OCI-LY7 (cell line): ENCODE measurements around the gene NEIL3. TPM values are rescaled to one million over a fixed set of nuclear protein-coding genes. Genes with fewer than 3 reads are reported as not detected.

Experiments
- BruUV-seq: library from RNA; stranded (reverse); fragments of 400-500 nt; replicated peaks from 2 replicates; lab custom pipeline; 2021; lab: Mats Ljungman, UMichigan
- CTCF ChIA-PET: fragments of 300-600 bp; sonication (Branson Sonifier 250); formaldehyde crosslinking; loops from one replicate; lab custom pipeline; 2022; ENCODE audit warnings: antibody characterized with exemption; ENCODE audit not compliant: unreplicated experiment; lab: Charles Lee
- POLR2A ChIA-PET: fragments of 300-600 bp; sonication (Branson Sonifier 250); formaldehyde crosslinking; loops from one replicate; lab custom pipeline; 2022; ENCODE audit warnings: antibody characterized with exemption; lab: Charles Lee
- DNase-seq: peaks from one replicate; pipeline ENCODE4 v3.0.0-alpha.2; 2015; ENCODE audit warnings: low spot score
- H2AFZ ChIP-seq: fragments of 200-600 bp; sonication (generic), shearing (Covaris generic); 2 replicates; pipeline ENCODE4 v1.6.1; 2014; ENCODE audit warnings: mild to moderate bottlenecking, antibody characterized with exemption, low read length, moderate library complexity
- H3K27ac ChIP-seq: fragments of 200-600 bp; sonication (generic); 2 replicates; pipeline ENCODE4 v1.5.1; 2014; ENCODE audit warnings: mixed run types, low read depth, mild to moderate bottlenecking, moderate library complexity, low read length, inconsistent platforms; ENCODE audit not compliant: poor library complexity, severe bottlenecking
- H3K36me3 ChIP-seq: fragments of 200-600 bp; sonication (generic); 2 replicates; pipeline ENCODE4 v1.6.1; 2014; ENCODE audit warnings: mild to moderate bottlenecking, antibody characterized with exemption, low read length, moderate library complexity, mixed read lengths; ENCODE audit not compliant: insufficient read depth
- H3K4me1 ChIP-seq: fragments of 200-600 bp; sonication (generic); 2 replicates; pipeline ENCODE4 v1.5.1; 2014; ENCODE audit warnings: mild to moderate bottlenecking, low read length; ENCODE audit not compliant: insufficient read depth, poor library complexity, severe bottlenecking
- H3K4me2 ChIP-seq: fragments of 200-600 bp; sonication (generic); 2 replicates; pipeline ENCODE4 v1.6.1; 2014; ENCODE audit warnings: mild to moderate bottlenecking, low read length
- H3K4me3 ChIP-seq: fragments of 200-600 bp; sonication (generic); 2 replicates; pipeline ENCODE4 v1.5.1; 2014; ENCODE audit warnings: mild to moderate bottlenecking, low read depth, low read length; ENCODE audit not compliant: poor library complexity, severe bottlenecking
- H3K79me2 ChIP-seq: fragments of 200-600 bp; sonication (generic); 2 replicates; pipeline ENCODE4 v1.6.1; 2016; ENCODE audit warnings: low read depth, mild to moderate bottlenecking, low read length, moderate library complexity, mixed read lengths; ENCODE audit not compliant: insufficient read depth
- H3K9me2 ChIP-seq: fragments of 200-600 bp; sonication (generic); 2 replicates; pipeline ENCODE4 v1.6.1; 2016; ENCODE audit warnings: mild to moderate bottlenecking, low read length, mixed read lengths; ENCODE audit not compliant: insufficient read depth
- H3K9me3 ChIP-seq: fragments of 200-600 bp; sonication (generic); 2 replicates; pipeline ENCODE4 v1.6.1; 2014; ENCODE audit warnings: mild to moderate bottlenecking, mixed run types, low read length, mixed read lengths
- H4K20me1 ChIP-seq: fragments of 200-600 bp; sonication (generic); 2 replicates; pipeline ENCODE4 v1.6.1; 2014; ENCODE audit warnings: mild to moderate bottlenecking, antibody characterized with exemption, low read length, moderate library complexity, mixed read lengths; ENCODE audit not compliant: insufficient read depth
- CTCF ChIP-seq: fragments of 200-600 bp; sonication (generic); conservative IDR thresholded peaks from 2 replicates; pipeline ENCODE4 v1.5.1; 2014; ENCODE audit warnings: mild to moderate bottlenecking, antibody characterized with exemption, low read length, moderate library complexity, mixed read lengths
- EZH2phosphoT487 ChIP-seq: fragments of 200-600 bp; sonication (generic); IDR thresholded peaks from 2 replicates; pipeline ENCODE4 v1.6.1; 2018; ENCODE audit warnings: low read depth, borderline replicate concordance, mild to moderate bottlenecking, mixed run types, antibody characterized with exemption, low read length, moderate library complexity, mixed read lengths
- intact Hi-C: fragments of 100-400 bp; cut with micrococcal nuclease; formaldehyde crosslinking; loops from one replicate; pipeline ENCODE4 v1.10.0; 2022; ENCODE audit not compliant: unreplicated experiment
- total RNA-seq, 2 experiments: library from RNA; depleted of rRNA in 1 of 2; stranded (reverse); fragments of >200 nt in 1 of 2; shearing (Covaris generic) in 1 of 2; gene quantifications; 2 replicates each; pipeline ENCODE4 v1.2.3, GENCODE V29; 2014 to 2022

The NEIL3 gene
- total RNA-seq, 2 experiments from 2014 or later: 19.1 to 22.9 TPM

GRCh38 chr4:177356921-177357320 is 47.2 kb downstream of the NEIL3 start:
- no peaks in the 10 kb centered on the region for H4K20me1 ChIP-seq

GRCh38 chr4:177367336-177367735 is 57.7 kb downstream of the NEIL3 start:
- peaks cover 3% of the 10 kb centered on the region; the same call in 1 of the 2 replicates for H3K79me2 ChIP-seq
- H3K36me3 ChIP-seq: peaks cover 20% of the 10 kb centered on the region; the same call in 1 of the 2 replicates
- no TSS peak for BruUV-seq
- no peaks in the 10 kb centered on the region for H3K9me3 ChIP-seq
- intact Hi-C loops: no loop called here
- H3K4me2 ChIP-seq: no peak overlapping the region
- no peaks in the 10 kb centered on the region; the same call in 1 of the 2 replicates for H4K20me1 ChIP-seq
- no peak overlapping the region for H2AFZ ChIP-seq
- no peaks in the 10 kb centered on the region for H3K9me2 ChIP-seq
- TF ChIP-seq EZH2phosphoT487 (no peak), CTCF (0 out of 2 replicates have a peak, but pooled peaks have one; percentile 26)
- CTCF ChIA-PET: no interaction called here
- no peak overlapping the region for H3K4me3 ChIP-seq
- no peaks in the 10 kb centered on the region for H3K4me1 ChIP-seq
- POLR2A ChIA-PET: no interaction called here
- H3K27ac ChIP-seq: no peak overlapping the region
- DNase-seq: peak; percentile 5

More at GRCh38 chr4:177356921-177357320, 47.2 kb downstream of the NEIL3 start:
- intact Hi-C loops: no loop called here
- ChIA-PET POLR2A (interaction anchor here (1.3 kb wide), 1 partner anchor 13 kb away, joined by 5 read pairs; no protein-coding TSS in a partner anchor), CTCF (no interaction called here)
- Histone ChIP-seq H3K4me3 (no peak overlapping the region), H3K27ac (no peak overlapping the region), H2AFZ (no peak overlapping the region), H3K4me2 (no peak overlapping the region), H3K4me1 (no peaks in the 10 kb centered on the region), H3K9me2 (no peaks in the 10 kb centered on the region), H3K36me3 (peaks cover 58% of the 10 kb centered on the region; the same call in 1 of the 2 replicates), H3K79me2 (no peaks in the 10 kb centered on the region), H3K9me3 (no peaks in the 10 kb centered on the region)
- TF ChIP-seq CTCF: no peak
- TF ChIP-seq EZH2phosphoT487: no peak
- DNase-seq: no peak
- BruUV-seq: no TSS peak

- H2AFZ ChIP-seq: no peak overlapping the region
- ChIA-PET CTCF (no interaction called here), POLR2A (no interaction called here)
- H3K27ac ChIP-seq: no peak overlapping the region
- no peaks in the 10 kb centered on the region for H3K4me1 ChIP-seq
- no peak overlapping the region for H3K4me2 ChIP-seq
- intact Hi-C loops: no loop called here
- no peak for DNase-seq
- no peaks in the 10 kb centered on the region for H3K79me2 ChIP-seq
- no peaks in the 10 kb centered on the region; the same call in 1 of the 2 replicates for H4K20me1 ChIP-seq
- no peaks in the 10 kb centered on the region for H3K9me3 ChIP-seq
- 0 out of 2 replicates have a peak, but pooled peaks cover 5% of the 10 kb centered on the region for H3K36me3 ChIP-seq
- BruUV-seq: no TSS peak
- no peak overlapping the region for H3K4me3 ChIP-seq
- TF ChIP-seq EZH2phosphoT487 (no peak), CTCF (no peak)
- no peaks in the 10 kb centered on the region for H3K9me2 ChIP-seq
These were observed 59.7 kb downstream of the NEIL3 start for GRCh38 chr4:177369372-177369771.
